GM12891 (cell line): ENCODE data around the gene SMTNL2.
"Not testable (repeated sequence)": the region's sequence is repeated elsewhere in the genome, so short reads cannot be mapped to it uniquely, and the experiment has no call there.

Experiments used
- DNase-seq: peaks from one replicate; pipeline ENCODE4 v3.0.0; 2011; ENCODE audit warnings: low spot score; ENCODE audit not compliant: insufficient read length
- FAIRE-seq: peaks from 2 replicates; lab custom pipeline; 2011; peaks lifted over from hg19 to GRCh38; lab: Jason Lieb, UNC
- PAX5 ChIP-seq: IDR thresholded peaks from 2 replicates; pipeline ENCODE4 v1.6.1; 2011; ENCODE audit warnings: low read length, moderate library complexity, mild to moderate bottlenecking; ENCODE audit not compliant: insufficient read depth, severe bottlenecking
- POLR2A ChIP-seq: IDR thresholded peaks from 2 replicates; pipeline ENCODE4 v1.6.1; 2011; ENCODE audit warnings: low read depth, low read length, control low read depth
- POLR2AphosphoS5 ChIP-seq: IDR thresholded peaks from 2 replicates; pipeline ENCODE4 v1.6.1; 2011; ENCODE audit warnings: low read depth, low read length, control low read depth
- POU2F2 ChIP-seq: IDR thresholded peaks from 2 replicates; pipeline ENCODE4 v1.6.1; 2011; ENCODE audit warnings: low read depth, mild to moderate bottlenecking, control low read depth, low read length, moderate library complexity
- SPI1 ChIP-seq: IDR thresholded peaks from 2 replicates; pipeline ENCODE4 v1.6.1; 2011; ENCODE audit warnings: low read depth, low read length, control low read depth
- TAF1 ChIP-seq: IDR thresholded peaks from 2 replicates; pipeline ENCODE4 v1.6.1; 2011; ENCODE audit warnings: low read depth, low read length, control low read depth

The SMTNL2 gene

GRCh38 chr17:4641297-4642195, 57.2 kb downstream of the SMTNL2 start, which contains the start of gene ALOX15:
TSS of gene ALOX15 (minus strand) at chr17:4641678. CDS start at chr17:4641651, 27 bp downstream.
- DNase-seq = no peak
- FAIRE-seq = no peak
- TF ChIP-seq POLR2A (no peak), PAX5 (no peak), SPI1 (no peak), POLR2AphosphoS5 (no peak), POU2F2 (no peak), TAF1 (no peak)

- TF ChIP-seq TAF1 = no peak
- TF ChIP-seq SPI1 = no peak
- no peak for TF ChIP-seq POLR2A
- TF ChIP-seq PAX5 = no peak
- no peak for TF ChIP-seq POLR2AphosphoS5
- FAIRE-seq (no peak), DNase-seq (no peak)
Measured at GRCh38 chr17:4642286-4642685, 58.0 kb downstream of the SMTNL2 start.

- no peak for TF ChIP-seq POLR2A
- no peak for TF ChIP-seq SPI1
- TF ChIP-seq POLR2AphosphoS5 = no peak
- no peak for TF ChIP-seq POU2F2
- TF ChIP-seq TAF1 = no peak
- no peak for TF ChIP-seq PAX5
- DNase-seq (no peak), FAIRE-seq (no peak)
Measured at GRCh38 chr17:4643676-4644075, 59.3 kb downstream of the SMTNL2 start.

- no peak for DNase-seq
- FAIRE-seq = no peak
- TF ChIP-seq TAF1 (no peak), POLR2A (no peak), SPI1 (no peak), POLR2AphosphoS5 (no peak), POU2F2 (no peak), PAX5 (no peak)
Measured at GRCh38 chr17:4645642-4646041, 61.3 kb downstream of the SMTNL2 start.

GRCh38 chr17:4648741-4649140, 64.4 kb downstream of the SMTNL2 start:
- DNase-seq (no peak), FAIRE-seq (no peak)
- no peak for TF ChIP-seq SPI1
- no peak for TF ChIP-seq POLR2AphosphoS5
- no peak for TF ChIP-seq POU2F2

- FAIRE-seq = no peak
- DNase-seq = no peak
- TF ChIP-seq PAX5 = no peak
- no peak for TF ChIP-seq SPI1
- TF ChIP-seq POLR2A = no peak
- TF ChIP-seq POLR2AphosphoS5 = no peak
- no peak for TF ChIP-seq POU2F2
- TF ChIP-seq TAF1 = no peak
Measured at GRCh38 chr17:4652997-4653396, 68.7 kb downstream of the SMTNL2 start.

GRCh38 chr17:4655933-4656332, 71.6 kb downstream of the SMTNL2 start:
- not testable (repeated sequence) for DNase-seq, FAIRE-seq

GRCh38 chr17:4657678-4658077, 73.3 kb downstream of the SMTNL2 start:
- FAIRE-seq = no peak
- DNase-seq = no peak
- TF ChIP-seq SPI1 (no peak), PAX5 (no peak), POLR2A (no peak)
